Measurements from ENCODE around the gene AGTR1.
"Not testable (repeated sequence)": the region's sequence is repeated elsewhere in the genome, so short reads cannot be mapped to it uniquely, and the experiment has no call there.

Gene AGTR1

DNA sequence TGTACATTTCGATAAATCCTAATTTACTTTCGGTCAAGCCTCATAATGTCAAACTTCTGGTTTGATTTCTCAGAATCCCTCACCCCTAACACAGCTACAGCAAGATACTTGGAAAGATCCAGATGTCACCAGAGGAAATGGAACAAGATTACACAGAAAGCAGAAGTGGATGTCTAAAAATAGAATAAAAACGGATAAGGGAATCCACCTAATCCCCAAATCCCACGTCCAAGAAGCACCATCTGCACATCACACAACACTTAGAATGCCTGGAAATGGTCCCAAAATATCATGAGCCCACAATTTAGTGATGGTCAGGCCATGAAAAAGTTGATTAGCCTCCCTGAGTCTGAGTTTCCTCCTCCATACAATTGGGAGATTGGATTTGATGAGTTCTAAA is 61.7 kb downstream of the AGTR1 start:
- no peak for DNase-seq

DNA sequence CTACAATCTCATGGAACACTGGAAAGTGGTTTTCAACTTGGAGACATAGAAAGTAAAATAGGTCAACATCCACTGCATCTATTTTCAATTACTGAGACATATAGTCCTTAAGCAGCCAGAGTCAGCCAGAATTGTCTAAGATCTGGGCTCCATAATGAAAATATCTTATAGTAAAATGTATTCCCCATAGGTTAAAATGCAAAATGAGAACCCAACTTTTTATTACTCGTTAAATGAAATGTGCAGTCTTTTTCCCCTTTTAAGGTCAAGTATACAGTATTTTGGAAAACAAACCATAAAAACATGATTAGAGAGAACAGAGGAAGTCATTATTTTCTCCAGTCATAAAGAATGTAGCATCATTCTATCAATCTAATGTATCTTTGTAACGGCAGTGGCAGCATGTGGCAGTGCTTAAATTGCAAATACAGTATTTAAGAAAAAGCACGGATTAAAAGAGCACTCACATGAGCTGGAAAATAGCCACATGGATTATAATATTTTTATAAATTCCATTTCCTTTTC is 65.5 kb downstream of the AGTR1 start:
- DNase-seq = no peak

DNA sequence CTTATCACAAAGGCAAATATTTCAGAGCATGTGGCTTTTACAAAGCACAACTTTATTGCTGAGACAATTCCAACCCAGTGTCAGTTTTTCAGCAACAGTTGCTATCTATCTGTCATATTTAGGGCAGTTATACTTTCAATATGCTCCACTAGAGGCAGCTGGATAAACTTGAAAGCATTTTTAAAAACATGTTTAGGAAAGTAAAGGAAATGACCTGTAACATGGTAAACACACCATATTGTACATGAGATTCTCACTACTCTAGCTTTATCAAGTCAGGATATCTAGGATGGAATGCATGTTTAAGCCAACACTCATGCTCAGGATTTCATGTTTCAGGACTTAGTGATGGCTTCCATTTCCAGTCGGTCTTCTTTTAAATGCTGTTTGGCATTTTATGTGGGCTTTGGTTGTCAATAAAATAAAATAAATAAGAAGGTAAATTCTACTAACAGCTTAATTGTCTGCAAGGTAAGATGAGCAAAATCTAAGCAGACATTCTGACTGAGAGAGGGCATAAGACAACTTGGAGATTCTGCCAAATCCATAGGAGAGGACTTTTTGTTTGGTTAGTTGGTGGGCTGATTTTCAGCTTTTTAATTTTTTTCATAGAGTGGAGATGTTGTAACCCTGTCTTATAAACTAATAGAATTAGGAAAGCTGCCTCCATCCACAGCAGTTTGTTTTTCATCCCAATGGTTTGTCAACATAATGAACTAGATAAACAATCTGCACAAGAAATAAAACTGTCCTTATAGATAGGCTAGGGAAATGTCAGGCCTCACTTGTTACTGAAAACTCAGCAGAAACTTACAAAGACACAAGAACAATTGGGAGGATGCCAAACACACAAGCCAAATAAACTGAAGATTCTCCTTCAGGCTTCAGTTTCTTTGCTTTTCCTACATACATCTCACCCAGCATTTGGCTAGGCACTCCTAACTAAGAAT is 66.6 kb downstream of the AGTR1 start:
- DNase-seq = no peak

DNA sequence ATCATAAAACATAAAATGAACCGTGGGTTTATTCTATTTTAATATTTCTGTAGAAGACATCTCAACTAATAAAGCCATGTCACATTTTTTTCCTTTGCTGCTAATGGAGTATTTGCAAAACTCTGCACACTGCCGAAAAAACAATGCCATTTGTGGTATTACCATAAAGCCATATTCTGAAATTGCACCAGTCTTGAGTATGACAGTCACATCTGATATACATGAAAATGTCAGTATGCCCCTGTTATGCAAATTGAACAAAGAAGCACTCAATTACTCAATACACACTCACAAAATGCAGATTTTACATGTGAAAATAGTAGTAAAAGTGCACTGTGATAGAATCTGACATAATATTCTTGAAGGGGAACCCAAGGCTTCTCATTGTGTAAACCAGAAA is 74.7 kb downstream of the AGTR1 start:
- no peak for DNase-seq

DNA sequence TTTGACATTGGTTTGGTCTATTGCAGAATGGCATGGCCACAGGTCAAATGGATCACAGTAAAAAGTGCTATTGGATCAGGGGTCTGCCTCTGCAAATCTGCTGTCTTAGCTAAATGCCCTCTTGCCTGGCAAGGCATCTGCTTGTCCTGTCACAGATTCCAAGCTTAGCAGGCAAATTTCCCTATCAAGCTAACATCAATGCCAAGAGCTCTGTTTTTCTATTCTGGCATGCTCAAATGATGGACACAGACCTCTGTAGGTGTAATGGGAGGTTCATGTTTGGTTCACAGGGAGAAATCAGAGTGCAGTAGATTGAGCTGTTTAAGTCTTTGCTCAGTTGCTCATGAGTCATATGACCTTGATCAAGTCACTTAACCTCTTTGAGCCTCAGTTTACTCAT is 75.1 kb downstream of the AGTR1 start:
- DNase-seq = no peak

DNA sequence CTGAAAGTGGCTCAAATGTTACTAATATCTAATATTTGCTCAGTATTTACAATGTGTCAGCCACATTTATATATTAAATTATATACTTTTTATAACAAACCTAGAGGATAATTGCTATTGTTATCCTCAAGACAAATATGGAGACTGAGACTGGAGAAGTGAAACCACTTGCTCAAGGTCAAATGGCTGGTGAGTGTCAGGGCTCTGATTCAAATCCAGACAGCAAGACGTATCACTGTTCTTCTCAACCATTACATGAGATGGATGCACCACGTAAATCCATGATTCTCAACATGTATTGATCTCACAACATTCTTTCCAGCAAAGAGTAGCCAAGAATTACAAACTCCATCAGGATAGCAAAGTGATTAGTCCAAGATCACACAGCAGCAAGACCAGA is 76.1 kb downstream of the AGTR1 start:
- no peak for DNase-seq

DNA sequence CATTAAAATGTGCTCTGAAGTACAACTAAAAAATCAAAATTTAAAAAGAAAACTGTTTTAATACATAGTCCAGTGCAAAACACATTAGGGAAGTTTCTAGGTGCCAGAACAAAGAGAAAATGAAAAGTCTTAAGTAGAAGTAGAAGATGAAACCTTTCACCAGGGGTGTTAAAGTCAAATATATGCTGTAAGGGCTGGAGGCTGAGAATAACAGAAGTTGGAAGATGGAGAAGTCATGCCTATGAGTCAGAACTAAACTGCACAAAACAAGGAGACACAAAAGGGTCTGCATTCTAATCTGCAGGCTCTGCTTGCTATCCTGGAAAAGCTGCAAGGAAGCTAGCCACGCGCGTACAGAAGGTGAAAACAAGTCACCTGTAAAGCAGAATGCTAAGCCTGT is 81.2 kb downstream of the AGTR1 start:
- no peak for DNase-seq

DNA sequence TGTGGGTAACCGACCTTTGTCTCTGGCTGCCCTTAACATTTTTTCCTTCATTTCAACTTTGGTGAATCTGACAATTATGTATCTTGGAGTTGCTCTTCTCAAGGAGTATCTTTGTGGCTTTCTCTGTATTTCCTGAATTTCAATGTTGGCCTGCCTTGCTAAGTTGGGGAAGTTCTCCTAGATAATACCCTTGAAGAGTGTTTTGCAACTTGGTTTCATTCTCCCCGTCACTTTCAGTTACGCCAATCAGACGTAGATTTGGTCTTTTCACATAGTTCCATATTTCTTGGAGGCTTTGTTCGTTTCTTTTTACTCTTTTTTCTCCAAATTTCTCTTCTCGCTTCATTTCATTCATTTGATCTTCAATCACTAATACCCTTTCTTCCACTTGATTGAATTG is 87.3 kb downstream of the AGTR1 start:
- DNase-seq = not testable (repeated sequence)

DNA sequence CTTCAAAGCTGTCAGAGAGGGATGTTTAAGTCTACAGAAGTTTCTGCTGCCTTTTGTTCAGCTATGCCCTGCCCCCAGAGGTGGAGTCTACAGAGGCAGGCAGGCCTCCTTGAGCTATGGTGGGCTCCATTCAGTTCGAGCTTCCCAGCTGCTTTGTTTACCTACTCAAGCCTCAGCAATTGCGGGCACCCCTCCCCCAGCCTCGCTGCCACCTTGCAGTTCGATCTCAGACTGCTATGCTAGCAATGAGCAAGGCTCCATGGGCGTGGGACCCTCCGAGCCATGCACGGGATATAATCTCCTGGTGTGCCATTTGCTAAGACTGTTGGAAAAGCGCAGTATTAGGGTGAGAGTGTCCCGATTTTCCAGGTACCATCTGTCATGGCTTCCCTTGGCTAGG is 88.5 kb downstream of the AGTR1 start:
- DNase-seq = not testable (repeated sequence)

DNA sequence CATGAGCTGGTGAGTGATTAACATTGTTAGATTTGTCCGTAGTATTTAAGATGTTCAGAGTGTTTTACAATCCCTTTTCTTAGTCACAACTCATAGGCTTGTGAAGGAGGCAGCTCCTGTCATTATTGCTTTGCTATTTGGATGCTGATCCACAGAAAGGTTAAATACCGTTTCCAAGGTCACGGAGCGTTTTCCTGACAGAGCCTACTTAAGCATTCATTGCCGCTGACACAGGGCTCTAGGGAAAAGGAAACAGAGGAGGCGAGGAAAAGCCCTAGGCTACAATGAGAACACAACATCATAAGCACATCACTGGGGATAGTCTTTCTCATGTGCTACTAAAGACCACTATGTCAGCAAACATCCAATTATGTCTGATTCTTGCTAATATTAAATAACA is 91.4 kb downstream of the AGTR1 start:
- DNase-seq = no peak

DNA sequence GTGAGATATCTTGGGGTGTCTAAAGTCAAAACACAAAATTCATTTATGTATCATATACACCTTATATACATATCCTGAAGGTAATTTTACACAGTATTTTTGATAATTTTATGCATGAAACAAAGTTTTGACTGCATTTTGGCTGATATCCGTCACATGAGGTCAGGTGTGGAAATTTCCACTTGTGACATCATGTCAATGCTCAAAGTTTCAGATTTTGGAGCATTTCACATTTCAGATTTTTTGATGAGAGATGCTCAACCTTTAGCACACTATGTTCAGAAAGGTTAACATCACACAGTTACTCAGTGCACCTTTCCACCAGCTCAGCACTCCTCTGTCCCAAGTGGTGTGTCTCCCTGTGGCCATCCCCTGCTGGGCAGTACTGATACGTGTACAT is 92.2 kb downstream of the AGTR1 start:
- no peak for DNase-seq

DNA sequence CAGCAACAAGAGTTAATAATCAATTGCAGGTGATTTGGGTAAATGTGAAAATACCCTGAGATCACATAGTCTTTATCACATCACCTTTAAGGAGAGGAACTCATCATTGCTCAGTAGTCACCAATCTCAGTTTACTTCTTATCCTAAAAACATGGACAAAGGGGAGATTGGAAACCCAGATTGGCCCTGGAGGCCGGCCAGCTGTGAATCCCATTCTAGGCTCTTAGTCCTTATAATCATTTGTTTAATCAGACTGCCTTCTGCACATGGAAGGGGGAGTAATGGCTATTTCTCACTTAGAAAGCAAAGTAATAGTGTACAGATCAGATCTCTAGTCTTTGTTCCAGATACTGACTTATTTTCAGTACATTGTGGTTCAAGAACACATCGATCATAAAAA is 92.7 kb downstream of the AGTR1 start:
- DNase-seq = no peak

DNA sequence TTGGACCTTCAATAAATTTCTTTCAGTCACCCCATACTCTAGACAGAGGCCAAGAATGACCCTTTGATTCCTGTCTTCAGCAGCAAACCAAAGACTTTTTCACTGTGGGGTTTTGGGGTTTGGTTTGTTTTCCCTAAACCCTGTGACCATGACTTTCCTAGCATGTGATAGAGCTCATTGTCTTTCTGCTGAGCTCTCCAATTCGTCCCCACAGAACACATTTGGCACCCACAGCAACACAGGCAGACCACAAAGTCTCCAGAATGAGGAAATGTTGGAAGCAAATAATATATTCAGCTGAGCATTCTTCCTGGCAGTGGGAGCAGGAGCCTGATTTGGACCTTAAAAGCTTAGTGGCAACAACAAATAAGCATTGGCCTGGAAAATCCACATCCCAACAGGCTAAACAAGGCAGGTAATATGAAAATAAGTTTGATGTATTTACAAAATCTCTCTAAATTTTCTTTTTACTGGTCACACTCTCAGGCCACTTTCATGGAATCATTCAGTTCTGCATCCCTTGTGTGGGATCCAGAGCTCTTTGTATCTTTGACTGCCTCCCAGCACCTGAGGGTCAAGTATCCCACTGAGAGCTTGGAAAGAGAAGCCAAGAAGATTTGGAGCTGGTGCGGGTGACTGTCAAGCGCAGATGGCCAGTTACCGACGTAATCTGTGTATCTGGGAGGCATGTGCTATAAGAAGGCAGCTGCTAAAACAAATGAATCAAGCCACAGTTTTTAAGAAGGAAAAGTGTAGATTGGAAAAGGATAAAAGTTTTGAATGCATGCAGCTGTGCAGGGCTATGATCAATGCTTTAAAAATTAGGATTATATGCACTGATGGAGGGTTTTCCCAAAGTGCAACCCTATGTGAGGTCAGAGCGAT is 93.4 kb downstream of the AGTR1 start:
- DNase-seq = no peak

DNA sequence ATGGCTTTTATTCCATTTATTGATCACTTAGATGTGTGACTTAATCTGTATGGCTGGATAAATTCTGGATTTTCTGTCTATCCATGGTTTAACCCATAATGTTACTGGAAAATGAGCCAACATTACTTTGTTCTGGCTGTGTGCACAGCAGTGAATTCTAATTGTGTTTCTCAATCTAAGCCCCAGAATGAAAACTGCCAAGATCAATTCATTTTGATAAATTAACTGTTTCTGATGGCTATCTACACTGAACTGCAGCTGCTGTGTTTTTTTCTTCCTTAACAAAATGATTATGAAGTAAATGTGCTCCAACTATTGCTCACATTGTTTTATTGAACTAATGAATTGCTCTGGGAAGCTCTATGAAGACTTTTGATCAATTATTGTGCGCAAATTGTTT is 94.2 kb downstream of the AGTR1 start:
- DNase-seq = no peak

DNA sequence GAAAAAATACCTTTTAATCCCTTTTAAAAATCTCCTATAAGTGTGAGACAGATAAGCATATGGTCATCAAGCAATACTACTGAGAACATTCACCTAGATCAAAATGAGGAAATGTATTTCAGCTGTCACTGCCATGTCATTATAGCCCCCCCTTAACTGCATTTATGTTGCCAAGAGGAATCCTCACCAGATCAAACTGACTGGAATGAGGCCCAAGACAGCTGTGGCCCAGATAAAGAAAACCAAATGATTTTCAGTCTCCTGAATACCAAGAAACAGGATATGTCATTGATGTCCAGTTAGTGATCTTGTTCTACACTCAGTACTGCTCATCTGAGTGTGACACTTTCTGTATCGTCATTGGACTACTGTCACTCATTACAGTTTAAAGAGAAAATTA is 94.8 kb downstream of the AGTR1 start:
- DNase-seq = no peak

Measured in NCI-H1436 (cell line).